Measurements from ENCODE around the gene LRRC9. TPM values are rescaled to one million over a fixed set of nuclear protein-coding genes. Genes with fewer than 3 reads are reported as not detected.
A peak's percentile ranks its signal among the peaks of the same experiment; 100 is the strongest.
"Not testable (repeated sequence)": the region's sequence is repeated elsewhere in the genome, so short reads cannot be mapped to it uniquely, and the experiment has no call there.

Gene LRRC9
- total RNA-seq, 2 donors from 2014 or later, result 1.1 to 2.0 TPM

GRCh38 chr14:59944909-59945308 is 25.0 kb downstream of the LRRC9 start:
- H3K27ac ChIP-seq, result no peak overlapping the region
- no peaks in the 10 kb centered on the region for H3K4me1 ChIP-seq (replicated peaks)
- H3K27me3 ChIP-seq (replicated peaks; ENCODE audit: insufficient read depth), result no peaks in the 10 kb centered on the region
- H3K4me3 ChIP-seq, result no peak overlapping the region
- no peaks in the 10 kb centered on the region for H3K36me3 ChIP-seq
- intact Hi-C loops (cut with DNase I), result no loop called here
- no peak for TF ChIP-seq POLR2AphosphoS5 (IDR thresholded peaks at IDR 0.05)
- no peak for TF ChIP-seq CTCF (IDR thresholded peaks at IDR 0.05)
- no peak for TF ChIP-seq POLR2A (IDR thresholded peaks at IDR 0.05)
- H3K9me3 ChIP-seq, result no peaks in the 10 kb centered on the region
- no peak for DNase-seq (ENCODE audit: low spot score)

- H3K4me3 ChIP-seq; intact Hi-C loops (cut with DNase I); DNase-seq (ENCODE audit: low spot score); H3K36me3 ChIP-seq; H3K9me3 ChIP-seq; H3K27me3 ChIP-seq (replicated peaks; ENCODE audit: insufficient read depth); H3K4me1 ChIP-seq (replicated peaks); H3K27ac ChIP-seq: not testable (repeated sequence)
- WGBS, result 95% methylated on average over 22 of the region's 30 CpGs
Observed at GRCh38 chr14:59952141-59952540, 32.2 kb downstream of the LRRC9 start.

- H3K36me3 ChIP-seq; H3K4me3 ChIP-seq; H3K4me1 ChIP-seq (replicated peaks); H3K9me3 ChIP-seq; H3K27me3 ChIP-seq (replicated peaks; ENCODE audit: insufficient read depth); DNase-seq (ENCODE audit: low spot score); intact Hi-C loops (cut with DNase I); H3K27ac ChIP-seq: not testable (repeated sequence)
- WGBS, result 97% methylated on average over 4 of the region's 4 CpGs
Observed at GRCh38 chr14:59957890-59958289, 37.9 kb downstream of the LRRC9 start.

DNA sequence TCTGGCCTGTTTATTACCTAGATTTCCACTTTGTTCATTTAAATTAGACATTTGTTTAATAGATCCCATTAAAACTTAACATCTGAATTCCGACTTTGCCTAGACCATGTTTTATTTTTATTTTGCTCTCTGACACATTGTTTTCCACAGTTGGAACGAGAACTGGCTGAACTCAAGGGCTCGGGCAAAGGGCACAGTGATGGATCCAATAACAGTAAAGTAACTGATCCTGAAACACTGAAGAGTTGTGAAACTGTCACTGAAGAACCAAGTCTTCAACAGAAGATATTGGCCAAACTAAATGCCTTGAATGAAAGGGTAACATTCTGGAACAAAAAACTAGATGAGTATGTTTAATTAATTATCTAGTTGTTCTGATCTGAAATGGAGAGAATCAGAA is 39.7 kb downstream of the LRRC9 start:
- Histone ChIP-seq H3K9me3 (no peaks in the 10 kb centered on the region), H3K27ac (no peak overlapping the region), H3K36me3 (no peaks in the 10 kb centered on the region), H3K27me3 (replicated peaks; ENCODE audit: insufficient read depth) (no peaks in the 10 kb centered on the region), H3K4me1 (replicated peaks) (no peaks in the 10 kb centered on the region), H3K4me3 (no peak overlapping the region)
- intact Hi-C loops (cut with DNase I), result no loop called here
- no peak for DNase-seq (ENCODE audit: low spot score)
- WGBS, result 50% methylated on average over 3 of the region's 3 CpGs
- no peak for TF ChIP-seq POLR2A (IDR thresholded peaks at IDR 0.05)
- no peak for TF ChIP-seq POLR2AphosphoS5 (IDR thresholded peaks at IDR 0.05)
- no peak for TF ChIP-seq CTCF (IDR thresholded peaks at IDR 0.05)

DNA sequence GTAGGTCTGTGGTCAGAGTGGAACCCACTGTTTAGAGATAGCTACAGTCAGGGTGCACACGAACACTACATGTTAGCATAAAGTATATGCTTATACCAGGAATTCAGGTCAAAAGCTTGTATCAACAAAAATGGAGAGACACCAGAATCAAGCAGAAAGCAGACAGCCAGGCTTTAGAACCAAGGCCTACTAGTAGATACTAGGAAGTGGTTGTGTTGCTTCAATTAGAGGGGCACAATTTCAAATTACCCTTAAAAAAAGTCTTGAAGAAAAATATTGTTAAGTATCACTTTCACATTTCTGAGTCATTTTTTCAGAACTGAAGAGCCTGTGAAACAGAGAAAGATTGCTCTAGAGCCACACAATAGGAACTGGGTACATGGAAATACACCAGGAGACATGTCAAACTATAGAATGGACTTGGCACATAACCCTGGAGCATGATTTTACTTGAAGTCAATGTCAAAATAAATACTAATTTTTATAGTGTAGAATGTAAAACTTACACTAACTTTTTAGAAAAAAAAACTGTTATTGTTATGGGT is 41.6 kb downstream of the LRRC9 start:
- H3K4me1 ChIP-seq (replicated peaks), result no peaks in the 10 kb centered on the region
- DNase-seq (ENCODE audit: low spot score), result no peak
- peak overlapping the region in 1 of 2 donors; percentile 44 for H3K27ac ChIP-seq
- H3K27me3 ChIP-seq (replicated peaks; ENCODE audit: insufficient read depth), result no peaks in the 10 kb centered on the region
- TF ChIP-seq POLR2A (IDR thresholded peaks at IDR 0.05) (no peak), POLR2AphosphoS5 (IDR thresholded peaks at IDR 0.05) (no peak), CTCF (IDR thresholded peaks at IDR 0.05) (no peak)
- H3K4me3 ChIP-seq, result no peak overlapping the region
- 95% methylated on average over 1 of the region's 1 CpG for WGBS
- H3K36me3 ChIP-seq, result no peaks in the 10 kb centered on the region
- intact Hi-C loops (cut with DNase I), result no loop called here
- no peaks in the 10 kb centered on the region for H3K9me3 ChIP-seq

- TF ChIP-seq POLR2AphosphoS5 (IDR thresholded peaks at IDR 0.05), result no peak
- no peak for TF ChIP-seq CTCF (IDR thresholded peaks at IDR 0.05)
- no peak for TF ChIP-seq POLR2A (IDR thresholded peaks at IDR 0.05)
- WGBS, result 69% methylated on average over 5 of the region's 5 CpGs
- Histone ChIP-seq H3K9me3 (no peaks in the 10 kb centered on the region), H3K36me3 (no peaks in the 10 kb centered on the region), H3K4me1 (replicated peaks) (peaks cover 6% of the 10 kb centered on the region), H3K27me3 (replicated peaks; ENCODE audit: insufficient read depth) (no peaks in the 10 kb centered on the region), H3K27ac (peak overlapping the region in 1 of 2 donors; percentile 56), H3K4me3 (no peak overlapping the region)
- intact Hi-C loops (cut with DNase I), result loop anchor here (5.0 kb wide), 1 partner anchor 218 kb away; no protein-coding TSS in a partner anchor
- no peak for DNase-seq (ENCODE audit: low spot score)
Observed at GRCh38 chr14:59964251-59965007, 44.5 kb downstream of the LRRC9 start.

Measured in prostate gland (tissue), 2 donors.